GM19468 (cell line): Measurements from ENCODE around the gene FAM47E.

Experiments
- ATAC-seq: cut with Tn5 transposase; IDR thresholded peaks from one replicate; pipeline ENCODE4 v1.9.1; 2021; ENCODE audit warnings: mild to moderate bottlenecking, moderate library complexity, moderate number of reproducible peaks; ENCODE audit not compliant: unreplicated experiment; ENCODE audit errors: extremely low read depth

Gene FAM47E

GRCh38 chr4:76296286-76296820, 44.8 kb downstream of the FAM47E start:
- ATAC-seq = no peak

GRCh38 chr4:76298227-76298626, 46.7 kb downstream of the FAM47E start:
- ATAC-seq = no peak

- no peak for ATAC-seq
Observed at GRCh38 chr4:76300012-76300411, 48.5 kb downstream of the FAM47E start.

GRCh38 chr4:76301068-76301774, 49.7 kb downstream of the FAM47E start:
- ATAC-seq = peak; percentile 100

- no peak for ATAC-seq
Observed at GRCh38 chr4:76301775-76302162, 50.2 kb downstream of the FAM47E start.

GRCh38 chr4:76302826-76303438, 51.4 kb downstream of the FAM47E start:
- no peak for ATAC-seq

- no peak for ATAC-seq
Observed at GRCh38 chr4:76305033-76305687, 53.6 kb downstream of the FAM47E start.

GRCh38 chr4:76305971-76306881, 54.7 kb downstream of the FAM47E start, which contains the start of gene STBD1:
STBD1 (plus strand) TSS chr4:76306733; CDS start chr4:76306770, 37 bp downstream.
- ATAC-seq = no peak

- no peak for ATAC-seq
Observed at GRCh38 chr4:76306882-76307659, 55.5 kb downstream of the FAM47E start.

- ATAC-seq = no peak
Observed at GRCh38 chr4:76307660-76308014, 56.1 kb downstream of the FAM47E start.

GRCh38 chr4:76308548-76308947, 57.0 kb downstream of the FAM47E start:
- no peak for ATAC-seq

GRCh38 chr4:76309939-76310550, 58.5 kb downstream of the FAM47E start:
- no peak for ATAC-seq

- ATAC-seq = no peak
Observed at GRCh38 chr4:76310683-76311082, 59.2 kb downstream of the FAM47E start.

GRCh38 chr4:76311896-76312331, 60.4 kb downstream of the FAM47E start:
- ATAC-seq = no peak

GRCh38 chr4:76312457-76312856, 60.9 kb downstream of the FAM47E start:
- no peak for ATAC-seq

GRCh38 chr4:76313547-76313946, 62.0 kb downstream of the FAM47E start:
- no peak for ATAC-seq

GRCh38 chr4:76315267-76315918, 63.9 kb downstream of the FAM47E start:
- ATAC-seq = no peak

GRCh38 chr4:76316131-76316530, 64.6 kb downstream of the FAM47E start:
- no peak for ATAC-seq
